MM.1S (cell line): ENCODE data around the gene HDAC10.

Experiments used
- DNase-seq: peaks from one replicate; pipeline ENCODE4 v3.0.0-alpha.2; 2015
- H2AFZ ChIP-seq: fragments of 300-600 bp; sonication (generic); 2 replicates; pipeline ENCODE4 v1.6.0; 2016; ENCODE audit warnings: antibody characterized with exemption, low read length
- H3F3A ChIP-seq: fragments of 300-600 bp; sonication (generic); 2 replicates; pipeline ENCODE4 v1.6.1; 2016; ENCODE audit warnings: mild to moderate bottlenecking, antibody characterized with exemption, low read length, moderate library complexity, mixed read lengths; ENCODE audit not compliant: insufficient read depth
- H3K27ac ChIP-seq: fragments of 300-600 bp; sonication (generic); 2 replicates; pipeline ENCODE4 v1.5.1; 2016; ENCODE audit warnings: mild to moderate bottlenecking, low read length
- H3K27me3 ChIP-seq: fragments of 300-600 bp; sonication (generic); replicated peaks from 2 replicates; pipeline ENCODE4 v1.6.0; 2016; ENCODE audit warnings: low read length; ENCODE audit not compliant: insufficient read depth
- H3K36me3 ChIP-seq: fragments of 300-600 bp; sonication (generic); replicated peaks from 2 replicates; pipeline ENCODE4 v1.6.1; 2016; ENCODE audit warnings: mild to moderate bottlenecking, low read length, mixed read lengths; ENCODE audit not compliant: insufficient read depth
- H3K4me1 ChIP-seq: fragments of 300-600 bp; sonication (generic); 2 replicates; pipeline ENCODE4 v1.6.1; 2016; ENCODE audit warnings: low read length, mixed read lengths
- H3K4me2 ChIP-seq: fragments of 300-600 bp; sonication (generic); 2 replicates; pipeline ENCODE4 v1.6.0; 2016; ENCODE audit warnings: low read depth, low read length
- H3K4me3 ChIP-seq: fragments of 300-600 bp; sonication (generic); 2 replicates; pipeline ENCODE4 v1.5.1; 2016; ENCODE audit warnings: low read length, mixed read lengths
- H3K79me2 ChIP-seq: fragments of 300-600 bp; sonication (generic); 2 replicates; pipeline ENCODE4 v1.6.1; 2016; ENCODE audit warnings: mixed run types, low read length, mixed read lengths
- H3K9ac ChIP-seq: fragments of 300-600 bp; sonication (generic); 2 replicates; pipeline ENCODE4 v1.6.1; 2016; ENCODE audit warnings: low read length, mixed read lengths
- H3K9me2 ChIP-seq: fragments of 300-600 bp; sonication (generic); replicated peaks from 2 replicates; pipeline ENCODE4 v1.6.1; 2016; ENCODE audit warnings: mild to moderate bottlenecking, low read length, mixed read lengths; ENCODE audit not compliant: insufficient read depth
- H3K9me3 ChIP-seq: fragments of 300-600 bp; sonication (generic); replicated peaks from 2 replicates; pipeline ENCODE4 v1.6.1; 2016; ENCODE audit warnings: mild to moderate bottlenecking, low read length, mixed read lengths; ENCODE audit not compliant: insufficient read depth
- H4K20me1 ChIP-seq: fragments of 300-600 bp; sonication (generic); 2 replicates; pipeline ENCODE4 v1.6.1; 2016; ENCODE audit warnings: mild to moderate bottlenecking, low read length, moderate library complexity, mixed read lengths; ENCODE audit not compliant: insufficient read depth
- CTCF ChIP-seq: fragments of 300-600 bp; sonication (generic); IDR thresholded peaks from 2 replicates; pipeline ENCODE4 v1.5.1; 2016; ENCODE audit warnings: antibody characterized with exemption, low read length, mixed read lengths
- EZH2 ChIP-seq: fragments of 300-600 bp; sonication (generic); optimal IDR thresholded peaks from 2 replicates; pipeline ENCODE3; 2017; ENCODE audit warnings: low read depth, mild to moderate bottlenecking, antibody characterized with exemption, low read length, mixed read lengths
- EZH2phosphoT487 ChIP-seq: fragments of 300-600 bp; sonication (generic); IDR thresholded peaks from 2 replicates; pipeline ENCODE4 v1.6.1; 2018; ENCODE audit warnings: antibody characterized with exemption, low read length

The HDAC10 gene

GRCh38 chr22:50269970-50270665 is 19.1 kb upstream of the HDAC10 start, which contains the start of gene MAPK11:
MAPK11 (minus strand) TSS chr22:50270380; CDS start chr22:50270292, 88 bp downstream.
- Histone ChIP-seq H3K9ac (no peak within 1 kb of the TSS), H3K4me3 (peak within 1 kb of the TSS; percentile 68), H3K36me3 (no peaks in the 10 kb centered on the region), H3K4me2 (peak within 1 kb of the TSS; percentile 99), H4K20me1 (no peaks in the 10 kb centered on the region), H3K9me2 (no peaks in the 10 kb centered on the region), H2AFZ (peak within 1 kb of the TSS; percentile 83), H3F3A (peaks cover 12% of the 10 kb centered on the region; the same call in 1 of the 2 replicates), H3K27me3 (peaks cover 20% of the 10 kb centered on the region), H3K4me1 (peaks cover 9% of the 10 kb centered on the region; the same call in 1 of the 2 replicates), H3K9me3 (no peaks in the 10 kb centered on the region), H3K79me2 (no peaks in the 10 kb centered on the region), H3K27ac (no peak within 1 kb of the TSS)
- TF ChIP-seq EZH2phosphoT487: no peak
- DNase-seq: peak; percentile 52

GRCh38 chr22:50269573-50269969 is 18.5 kb upstream of the HDAC10 start:
- DNase-seq: no peak
- no peaks in the 10 kb centered on the region for H4K20me1 ChIP-seq
- H3K9ac ChIP-seq: no peak overlapping the region
- no peaks in the 10 kb centered on the region for H3K36me3 ChIP-seq
- H3K27ac ChIP-seq: no peak overlapping the region
- peaks cover 12% of the 10 kb centered on the region; the same call in 1 of the 2 replicates for H3F3A ChIP-seq
- H3K4me1 ChIP-seq: peaks cover 9% of the 10 kb centered on the region; the same call in 1 of the 2 replicates
- peak overlapping the region; percentile 27; the same call in 1 of the 2 replicates for H3K4me3 ChIP-seq
- TF ChIP-seq CTCF: no peak
- no peak for TF ChIP-seq EZH2
- no peak for TF ChIP-seq EZH2phosphoT487
- H3K9me3 ChIP-seq: no peaks in the 10 kb centered on the region
- peak overlapping the region; percentile 45; the same call in 1 of the 2 replicates for H3K4me2 ChIP-seq
- peaks cover 20% of the 10 kb centered on the region for H3K27me3 ChIP-seq
- H3K79me2 ChIP-seq: no peaks in the 10 kb centered on the region
- H3K9me2 ChIP-seq: no peaks in the 10 kb centered on the region
- no peak overlapping the region for H2AFZ ChIP-seq

- no peaks in the 10 kb centered on the region for H3K9me2 ChIP-seq
- TF ChIP-seq CTCF (no peak), EZH2 (no peak), EZH2phosphoT487 (no peak)
- H3K79me2 ChIP-seq: no peaks in the 10 kb centered on the region
- peaks cover 12% of the 10 kb centered on the region; the same call in 1 of the 2 replicates for H3F3A ChIP-seq
- H3K36me3 ChIP-seq: no peaks in the 10 kb centered on the region
- peaks cover 7% of the 10 kb centered on the region; the same call in 1 of the 2 replicates for H3K4me1 ChIP-seq
- H3K27me3 ChIP-seq: peaks cover 20% of the 10 kb centered on the region
- H4K20me1 ChIP-seq: no peaks in the 10 kb centered on the region
- no peaks in the 10 kb centered on the region for H3K9me3 ChIP-seq
- DNase-seq: no peak
- no peak overlapping the region for H3K27ac ChIP-seq
- H3K9ac ChIP-seq: no peak overlapping the region
- no peak overlapping the region for H3K4me3 ChIP-seq
- H3K4me2 ChIP-seq: no peak overlapping the region
- H2AFZ ChIP-seq: no peak overlapping the region
Measured at GRCh38 chr22:50268655-50269113, 17.6 kb upstream of the HDAC10 start.
